SJCRH30 (cell line): Measurements from ENCODE around the gene BTBD17. TPM values are rescaled to one million over a fixed set of nuclear protein-coding genes. Genes with fewer than 3 reads are reported as not detected.
A peak's percentile ranks its signal among the peaks of the same experiment; 100 is the strongest.

Source experiments
- DNase-seq, 2 experiments: peaks; one replicate each; pipeline ENCODE4 v3.0.0-alpha.2; 2015 to 2020
- H3K27ac ChIP-seq: fragments of 250-450 bp; sonication (Bioruptor Pico); 2 replicates; pipeline ENCODE4 v1.5.1; 2020; ENCODE audit warnings: mild to moderate bottlenecking, moderate library complexity
- H3K27me3 ChIP-seq: fragments of 250-450 bp; sonication (Bioruptor Pico); 2 replicates; pipeline ENCODE4 v1.5.1; 2020; ENCODE audit warnings: mild to moderate bottlenecking, moderate library complexity
- H3K36me3 ChIP-seq: fragments of 250-450 bp; sonication (Bioruptor Pico); 2 replicates; pipeline ENCODE4 v1.5.1; 2020; ENCODE audit warnings: mild to moderate bottlenecking, moderate library complexity
- H3K4me1 ChIP-seq: fragments of 250-450 bp; sonication (Bioruptor Pico); 2 replicates; pipeline ENCODE4 v1.5.1; 2020; ENCODE audit warnings: mild to moderate bottlenecking, moderate library complexity
- H3K4me3 ChIP-seq: fragments of 250-450 bp; sonication (Bioruptor Pico); 2 replicates; pipeline ENCODE4 v1.5.1; 2020; ENCODE audit warnings: mild to moderate bottlenecking, moderate library complexity
- H3K9me3 ChIP-seq: fragments of 250-450 bp; sonication (Bioruptor Pico); replicated peaks from 2 replicates; pipeline ENCODE4 v1.5.1; 2020; ENCODE audit warnings: mild to moderate bottlenecking, moderate library complexity
- total RNA-seq: library from RNA; depleted of rRNA; stranded (reverse); fragments of >200 nt; shearing (Covaris generic); gene quantifications from 2 replicates; pipeline ENCODE4 v1.2.3, GENCODE V29; 2014

BTBD17 gene
- total RNA-seq, 1 experiment from 2014 or later, result not detected

DNA sequence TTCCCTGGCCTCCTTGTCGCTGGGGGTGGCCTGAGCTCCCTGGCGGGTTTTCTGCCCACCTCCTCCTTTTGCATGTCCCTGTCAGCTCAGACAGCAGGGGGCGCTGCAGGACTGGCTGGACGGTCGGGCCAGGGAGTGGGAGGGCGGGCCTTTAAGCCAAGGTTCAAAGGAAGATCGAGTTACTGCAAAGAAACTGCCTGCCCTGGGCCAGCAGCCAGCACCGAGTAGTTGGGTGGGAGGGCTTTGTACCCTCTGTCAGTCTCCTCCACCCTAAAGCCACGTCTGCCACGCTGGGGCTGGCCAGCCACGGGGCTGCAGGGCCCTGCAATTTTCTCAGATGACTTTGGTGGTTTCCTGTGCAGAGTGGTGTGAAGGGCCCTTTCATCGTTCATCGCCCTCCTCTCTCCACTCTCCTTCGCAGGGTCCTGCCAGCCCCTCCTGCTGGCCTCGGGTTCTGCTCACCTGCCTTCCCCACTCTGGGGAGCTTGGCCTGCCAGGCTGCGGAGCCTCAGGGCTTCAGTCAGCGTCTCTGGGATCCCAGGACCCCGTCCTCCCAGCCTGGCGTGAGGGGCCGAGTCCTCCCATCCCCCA, 17.9 kb upstream of the BTBD17 start:
- Histone ChIP-seq H3K4me3 (no peak overlapping the region), H3K27me3 (peaks cover 12% of the 10 kb centered on the region), H3K27ac (no peak overlapping the region), H3K4me1 (no peaks in the 10 kb centered on the region), H3K36me3 (no peaks in the 10 kb centered on the region), H3K9me3 (no peaks in the 10 kb centered on the region)
- DNase-seq, result peak; percentile 91 to 94

DNA sequence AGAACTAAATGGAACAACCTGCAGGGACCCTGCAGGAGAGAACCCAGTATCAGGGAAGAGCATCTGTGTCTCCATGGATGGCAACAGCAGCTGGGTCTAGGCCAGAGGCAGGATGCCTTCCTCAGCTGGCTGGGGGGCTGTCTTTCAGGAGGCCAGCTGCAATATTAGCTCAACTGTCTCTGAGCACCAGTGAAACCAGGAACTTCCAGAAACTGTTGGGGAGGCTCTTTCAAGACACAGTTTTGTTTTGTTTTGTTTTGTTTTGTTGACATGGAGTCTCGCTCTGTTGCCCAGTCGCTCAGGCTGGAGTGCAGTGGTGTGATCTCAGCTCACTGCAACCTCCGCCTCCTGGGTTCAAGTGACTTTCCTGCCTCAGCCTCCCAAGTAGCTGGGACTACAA, 13.2 kb upstream of the BTBD17 start:
- Histone ChIP-seq H3K4me1 (no peaks in the 10 kb centered on the region), H3K9me3 (no peaks in the 10 kb centered on the region), H3K27me3 (peaks cover 14% of the 10 kb centered on the region), H3K27ac (no peak overlapping the region), H3K36me3 (no peaks in the 10 kb centered on the region), H3K4me3 (no peak overlapping the region)
- no peak for DNase-seq

DNA sequence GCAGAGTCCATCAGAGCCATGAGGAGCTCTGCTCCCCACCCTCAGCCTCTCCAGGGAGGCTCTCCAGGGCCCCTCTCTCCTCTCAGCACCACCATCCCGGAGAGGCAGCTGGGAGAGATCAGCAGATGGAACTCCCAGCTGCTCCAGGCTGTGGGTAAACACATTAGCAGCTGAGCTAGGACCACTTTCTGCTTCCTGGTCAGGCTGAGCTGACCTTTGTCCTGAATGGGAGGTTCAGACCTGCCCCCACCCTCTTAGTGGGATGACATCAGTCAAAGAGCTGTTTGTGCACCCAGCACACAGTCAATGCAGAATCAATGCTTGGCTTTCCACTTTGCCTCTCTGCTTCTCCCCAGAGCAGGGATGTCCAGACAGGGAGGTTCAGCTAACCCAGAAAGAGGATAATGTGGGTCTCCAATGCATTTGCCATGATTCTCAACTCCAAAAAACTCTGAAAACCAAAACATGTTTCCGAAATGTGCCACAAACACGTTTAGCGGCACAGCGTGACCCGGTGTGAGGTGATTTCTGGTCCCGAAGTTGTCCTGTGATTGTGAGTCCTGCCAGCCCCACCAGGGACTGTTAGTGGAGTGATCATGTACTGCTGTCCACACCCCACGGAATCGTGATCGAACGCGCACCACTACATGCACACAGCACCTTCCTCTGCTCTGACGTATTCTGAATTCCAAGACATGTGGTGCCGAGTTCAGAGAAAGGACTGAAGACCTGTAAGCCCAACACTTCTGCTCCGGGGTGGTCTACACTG, 12.4 kb upstream of the BTBD17 start:
- H3K27me3 ChIP-seq, result peaks cover 14% of the 10 kb centered on the region
- H3K36me3 ChIP-seq, result no peaks in the 10 kb centered on the region
- no peak overlapping the region for H3K4me3 ChIP-seq
- H3K4me1 ChIP-seq, result no peaks in the 10 kb centered on the region
- H3K9me3 ChIP-seq, result no peaks in the 10 kb centered on the region
- no peak overlapping the region for H3K27ac ChIP-seq
- peak; percentile 31 to 39 for DNase-seq

DNA sequence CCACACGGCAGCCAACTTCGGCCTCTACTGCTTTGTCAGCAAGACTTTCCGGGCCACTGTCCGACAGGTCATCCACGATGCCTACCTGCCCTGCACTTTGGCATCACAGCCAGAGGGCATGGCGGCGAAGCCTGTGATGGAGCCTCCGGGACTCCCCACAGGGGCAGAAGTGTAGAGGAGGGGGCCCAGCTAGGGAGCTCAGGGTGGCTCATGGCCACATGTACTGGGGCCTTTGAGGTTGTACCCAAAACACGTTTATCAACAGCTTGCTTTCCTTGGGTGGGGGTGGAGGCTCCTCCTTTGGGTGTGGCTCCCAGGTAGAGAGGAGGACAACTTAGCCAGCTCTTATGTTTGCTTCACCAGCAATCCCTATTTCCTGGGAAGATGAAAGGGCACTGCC, 10.8 kb upstream of the BTBD17 start:
- H3K4me1 ChIP-seq, result no peaks in the 10 kb centered on the region

DNA sequence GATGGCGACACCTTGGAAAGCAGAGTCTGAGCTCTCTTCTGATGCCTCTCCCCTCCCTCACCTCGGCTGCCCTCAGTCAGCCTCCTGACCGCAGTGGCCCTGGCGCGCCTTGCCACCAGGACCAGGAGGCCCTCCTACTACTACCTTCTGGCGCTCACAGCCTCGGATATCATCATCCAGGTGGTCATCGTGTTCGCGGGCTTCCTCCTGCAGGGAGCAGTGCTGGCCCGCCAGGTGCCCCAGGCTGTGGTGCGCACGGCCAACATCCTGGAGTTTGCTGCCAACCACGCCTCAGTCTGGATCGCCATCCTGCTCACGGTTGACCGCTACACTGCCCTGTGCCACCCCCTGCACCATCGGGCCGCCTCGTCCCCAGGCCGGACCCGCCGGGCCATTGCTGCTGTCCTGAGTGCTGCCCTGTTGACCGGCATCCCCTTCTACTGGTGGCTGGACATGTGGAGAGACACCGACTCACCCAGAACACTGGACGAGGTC, 10.0 kb upstream of the BTBD17 start:
- Histone ChIP-seq H3K27me3 (peaks cover 11% of the 10 kb centered on the region), H3K36me3 (no peaks in the 10 kb centered on the region), H3K27ac (no peak overlapping the region), H3K9me3 (no peaks in the 10 kb centered on the region), H3K4me1 (no peaks in the 10 kb centered on the region), H3K4me3 (no peak overlapping the region)
- DNase-seq, result no peak

More for the DNA sequence above, 10.8 kb upstream of the BTBD17 start:
- H3K27ac ChIP-seq, result no peak overlapping the region
- H3K4me3 ChIP-seq, result no peak overlapping the region
- peaks cover 11% of the 10 kb centered on the region for H3K27me3 ChIP-seq
- no peaks in the 10 kb centered on the region for H3K36me3 ChIP-seq
- no peak for DNase-seq
- no peaks in the 10 kb centered on the region for H3K9me3 ChIP-seq

DNA sequence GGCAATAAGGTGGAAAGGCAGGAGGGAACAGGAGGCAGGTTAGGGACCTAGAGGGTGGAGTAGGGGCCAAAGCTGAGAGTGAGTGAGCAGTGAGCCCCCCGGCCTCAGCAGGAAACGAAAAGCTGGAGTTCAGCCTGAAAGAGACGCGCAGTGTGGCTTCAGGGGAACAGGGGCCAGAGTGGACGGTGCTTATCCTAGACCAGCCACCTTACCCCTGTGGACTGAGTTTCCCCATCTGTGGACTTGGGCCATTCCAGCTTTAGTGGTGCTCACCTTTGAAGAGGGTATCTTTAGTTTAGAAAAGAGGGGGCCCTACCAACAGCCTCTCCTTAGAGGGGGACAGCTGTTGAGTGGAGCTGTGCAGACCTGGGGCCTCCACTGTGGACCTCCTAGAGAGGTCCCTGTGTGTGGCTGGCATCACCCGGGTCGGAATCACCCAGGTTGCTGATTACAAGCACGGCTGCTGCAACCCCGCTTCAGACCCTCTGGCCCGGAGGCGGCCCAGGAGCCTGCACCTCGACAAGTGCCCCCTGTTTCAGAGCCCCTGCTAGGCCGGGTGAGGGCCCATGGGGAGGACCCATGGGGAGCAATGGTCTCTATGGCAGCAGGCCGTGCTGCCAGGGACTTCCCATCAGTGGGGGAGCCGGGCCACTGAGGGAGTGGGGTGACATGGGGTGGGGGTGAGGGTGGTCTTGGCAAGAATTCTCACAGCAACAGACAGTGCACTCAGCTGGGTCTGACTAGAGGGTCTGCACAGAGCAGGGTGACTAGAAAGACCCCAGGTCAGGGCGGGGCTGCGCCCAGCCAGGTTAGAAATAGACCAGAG, 8.2 kb upstream of the BTBD17 start:
- no peak for DNase-seq
- peaks cover 5% of the 10 kb centered on the region; the same call in 1 of the 2 replicates for H3K27me3 ChIP-seq

DNA sequence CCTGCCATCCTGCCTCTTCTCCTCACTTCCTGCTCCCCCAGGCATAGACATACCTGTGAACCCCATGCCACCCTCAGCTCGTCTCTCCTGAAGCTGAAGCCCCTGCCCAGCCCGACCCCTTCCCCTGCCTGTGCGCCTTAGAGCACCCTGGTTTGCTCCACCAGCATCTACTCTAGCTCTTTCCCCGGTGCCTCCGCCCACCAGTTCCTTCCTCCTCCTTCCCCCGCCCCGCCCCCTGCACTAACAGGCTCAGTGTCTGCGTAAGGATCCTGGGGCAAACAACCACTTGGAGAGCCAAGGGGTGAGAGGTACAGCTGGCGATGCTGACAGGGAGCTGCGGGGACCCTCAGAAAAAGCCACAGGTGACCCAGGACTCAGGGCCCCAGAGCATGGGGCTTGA, 7.6 kb upstream of the BTBD17 start:
- H3K4me3 ChIP-seq, result no peak overlapping the region
- H3K9me3 ChIP-seq, result no peaks in the 10 kb centered on the region
- no peak overlapping the region for H3K27ac ChIP-seq
- H3K27me3 ChIP-seq, result peaks cover 5% of the 10 kb centered on the region; the same call in 1 of the 2 replicates
- no peak for DNase-seq
- H3K4me1 ChIP-seq, result no peaks in the 10 kb centered on the region
- no peaks in the 10 kb centered on the region for H3K36me3 ChIP-seq

More for the DNA sequence above, 8.2 kb upstream of the BTBD17 start:
- Histone ChIP-seq H3K4me3 (no peak overlapping the region), H3K9me3 (no peaks in the 10 kb centered on the region), H3K4me1 (no peaks in the 10 kb centered on the region), H3K36me3 (no peaks in the 10 kb centered on the region), H3K27ac (no peak overlapping the region)

DNA sequence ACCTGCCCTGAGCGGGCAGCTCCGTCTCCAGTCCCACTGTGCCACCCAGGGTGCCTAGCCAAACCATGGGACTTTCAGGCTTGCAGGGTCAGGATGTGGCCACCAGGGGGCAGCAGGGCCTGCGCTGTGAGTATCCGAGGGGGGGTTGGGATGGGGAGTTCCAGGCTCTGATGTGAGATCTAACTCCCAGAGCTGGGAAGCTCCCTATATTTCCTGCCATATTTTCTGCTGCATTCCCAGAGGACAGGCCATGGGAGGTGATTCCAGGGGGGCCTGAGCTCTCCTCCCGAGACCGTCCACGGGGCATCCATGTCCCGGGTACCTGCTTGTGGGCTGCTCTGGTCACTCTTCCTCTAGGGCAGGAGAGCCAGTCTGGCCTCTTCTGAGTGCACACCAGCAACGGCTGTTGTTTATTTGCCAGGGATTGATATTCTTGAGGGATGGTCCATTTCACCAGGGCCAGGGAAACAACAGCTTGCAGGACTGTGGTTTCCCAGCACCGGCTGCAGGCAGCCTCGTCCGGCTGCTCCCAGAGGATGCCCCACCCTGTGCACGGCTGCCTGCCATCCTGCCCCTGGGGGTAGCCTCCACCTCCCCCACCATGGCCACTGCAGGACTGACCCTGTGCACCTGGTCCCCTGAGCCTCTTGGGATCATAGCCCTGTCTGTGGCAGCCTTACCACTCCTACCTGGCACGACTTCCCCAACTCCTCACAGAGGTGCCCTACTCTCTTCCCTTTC, 6.8 kb upstream of the BTBD17 start:
- Histone ChIP-seq H3K9me3 (no peaks in the 10 kb centered on the region), H3K4me1 (no peaks in the 10 kb centered on the region), H3K36me3 (no peaks in the 10 kb centered on the region), H3K27ac (no peak overlapping the region), H3K27me3 (peaks cover 5% of the 10 kb centered on the region; the same call in 1 of the 2 replicates), H3K4me3 (no peak overlapping the region)
- DNase-seq, result peak; percentile 59 to 83

DNA sequence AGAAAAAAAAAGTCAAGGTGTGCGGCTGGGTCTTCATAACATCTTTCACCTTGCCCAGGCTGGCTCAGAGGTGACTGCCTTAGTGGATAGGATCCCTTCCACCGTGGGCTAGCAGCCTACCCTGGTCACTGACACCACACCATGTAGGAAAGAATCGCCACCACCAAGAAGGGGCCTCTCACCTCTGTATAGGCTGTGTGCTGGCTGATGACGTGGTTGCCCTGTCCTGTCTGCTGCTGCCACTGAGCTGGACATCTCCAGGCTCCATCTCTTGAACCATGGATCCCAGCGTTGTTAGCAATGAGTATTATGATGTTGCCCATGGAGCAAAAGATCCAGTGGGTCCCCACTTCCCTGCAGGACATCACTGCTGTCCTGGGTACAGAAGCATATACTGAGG, 5.5 kb upstream of the BTBD17 start, which contains the start of gene GPR142:
GPR142 (plus strand) TSS at position 301 of the 400 bp plus-strand sequence. CDS start 2,035 bp downstream, outside the sequence.
- peaks cover 5% of the 10 kb centered on the region; the same call in 1 of the 2 replicates for H3K27me3 ChIP-seq
- no peaks in the 10 kb centered on the region for H3K36me3 ChIP-seq
- no peak within 1 kb of the TSS for H3K27ac ChIP-seq
- H3K4me3 ChIP-seq, result no peak within 1 kb of the TSS
- no peak for DNase-seq
- H3K4me1 ChIP-seq, result no peaks in the 10 kb centered on the region
- H3K9me3 ChIP-seq, result no peaks in the 10 kb centered on the region

DNA sequence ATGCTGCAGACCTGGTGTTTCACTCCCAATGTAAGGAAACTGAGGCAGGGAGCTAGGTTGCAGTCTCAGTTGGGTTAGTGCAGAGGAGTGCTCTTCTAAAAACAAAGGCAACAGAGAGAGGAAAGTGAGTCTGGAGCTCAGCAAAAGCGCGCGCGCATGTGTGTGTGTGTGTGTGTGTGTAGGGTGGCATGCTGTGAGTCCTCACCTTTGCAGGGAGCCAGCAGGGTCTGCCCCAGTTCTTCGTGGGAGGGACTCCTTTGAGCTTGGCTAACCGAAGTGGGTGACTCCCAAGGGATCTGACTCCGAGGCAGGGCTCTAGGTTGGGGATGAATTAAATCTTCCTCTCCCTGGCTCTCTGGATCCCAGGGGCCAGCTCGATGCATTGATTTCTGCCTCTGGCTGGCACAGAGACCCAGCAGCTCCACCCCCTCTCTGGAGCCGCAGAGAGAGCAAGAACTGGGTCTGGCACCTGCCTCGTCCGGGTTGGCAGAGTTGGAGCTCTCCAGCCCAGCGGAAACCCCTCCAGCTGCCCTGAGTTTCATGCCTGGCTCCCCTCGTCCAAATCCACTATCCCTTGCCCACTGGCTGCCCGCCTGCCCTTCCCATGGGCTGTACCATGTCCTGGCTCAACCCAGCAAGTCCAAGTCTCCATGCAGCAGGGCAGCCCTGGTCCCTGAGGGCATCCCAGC, 1.3 kb upstream of the BTBD17 start:
- Histone ChIP-seq H3K4me1 (no peaks in the 10 kb centered on the region), H3K9me3 (no peaks in the 10 kb centered on the region), H3K27ac (no peak overlapping the region), H3K36me3 (no peaks in the 10 kb centered on the region), H3K4me3 (no peak overlapping the region), H3K27me3 (peaks cover 11% of the 10 kb centered on the region; the same call in 1 of the 2 replicates)
- DNase-seq, result no peak

DNA sequence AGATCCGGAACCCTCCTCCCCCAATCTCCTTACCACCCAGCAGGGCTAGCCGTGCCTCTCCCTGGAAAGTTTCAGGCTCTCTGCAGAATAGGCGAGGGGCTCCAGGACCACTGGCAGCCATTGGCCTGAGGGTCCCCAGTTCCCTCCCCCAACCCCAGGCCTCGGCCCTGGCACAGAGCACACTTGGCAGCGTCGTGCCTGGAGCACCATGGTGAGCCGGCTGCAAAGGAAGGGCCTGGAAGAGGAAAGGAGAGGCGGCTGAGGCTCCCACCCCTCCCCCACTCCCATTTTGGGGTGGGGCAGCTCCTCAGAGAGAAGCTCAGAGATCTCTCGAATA, 369 bp upstream of the BTBD17 start:
- no peaks in the 10 kb centered on the region for H3K36me3 ChIP-seq
- H3K27ac ChIP-seq, result no peak overlapping the region
- no peaks in the 10 kb centered on the region for H3K4me1 ChIP-seq
- no peaks in the 10 kb centered on the region for H3K9me3 ChIP-seq
- H3K27me3 ChIP-seq, result peaks cover 11% of the 10 kb centered on the region; the same call in 1 of the 2 replicates
- no peak overlapping the region for H3K4me3 ChIP-seq
- no peak for DNase-seq

DNA sequence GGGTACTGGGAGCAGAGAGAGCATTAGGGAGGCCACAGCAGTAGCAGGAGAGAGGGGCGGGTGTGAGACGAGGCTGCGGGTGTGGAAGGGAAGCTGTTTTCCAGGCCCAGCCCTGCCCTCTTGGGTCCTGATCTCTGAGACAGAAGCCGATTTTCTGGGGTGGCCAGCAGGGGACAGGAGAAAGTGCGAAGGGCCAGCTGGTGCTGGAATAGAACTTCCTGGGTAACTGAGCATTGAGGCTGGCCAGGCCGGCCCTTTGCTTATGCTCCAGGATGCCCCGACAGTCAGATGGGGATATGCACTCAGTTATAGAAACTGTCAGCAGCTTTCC, 804 bp downstream of the BTBD17 start:
- no peak overlapping the region for H3K4me3 ChIP-seq
- H3K9me3 ChIP-seq, result no peaks in the 10 kb centered on the region
- no peaks in the 10 kb centered on the region for H3K36me3 ChIP-seq
- DNase-seq, result no peak
- H3K27ac ChIP-seq, result no peak overlapping the region
- H3K4me1 ChIP-seq, result no peaks in the 10 kb centered on the region
- peaks cover 11% of the 10 kb centered on the region; the same call in 1 of the 2 replicates for H3K27me3 ChIP-seq

DNA sequence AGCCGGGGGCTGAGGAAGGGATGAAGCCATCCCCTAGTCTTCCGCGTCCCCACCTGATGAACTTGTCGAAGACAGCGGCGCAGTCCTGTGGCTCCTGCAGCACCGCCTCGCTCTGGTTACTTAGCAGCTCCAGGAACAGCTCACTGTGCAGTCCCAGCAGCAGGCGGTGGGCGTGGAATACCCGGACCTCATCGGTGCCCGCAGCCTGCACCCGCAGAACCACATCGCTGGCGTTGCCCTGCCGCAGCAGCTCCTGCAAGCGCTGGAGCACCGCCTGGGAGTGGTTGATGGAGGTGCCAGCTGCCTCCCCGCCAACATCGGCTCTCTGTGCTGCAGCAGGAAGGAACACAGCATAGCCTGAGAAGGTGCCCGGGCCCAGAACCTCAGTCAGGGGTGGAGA, 1.8 kb downstream of the BTBD17 start:
- DNase-seq, result no peak
- Histone ChIP-seq H3K4me1 (no peaks in the 10 kb centered on the region), H3K27me3 (peaks cover 11% of the 10 kb centered on the region; the same call in 1 of the 2 replicates), H3K27ac (no peak overlapping the region), H3K4me3 (no peak overlapping the region), H3K36me3 (no peaks in the 10 kb centered on the region), H3K9me3 (no peaks in the 10 kb centered on the region)

DNA sequence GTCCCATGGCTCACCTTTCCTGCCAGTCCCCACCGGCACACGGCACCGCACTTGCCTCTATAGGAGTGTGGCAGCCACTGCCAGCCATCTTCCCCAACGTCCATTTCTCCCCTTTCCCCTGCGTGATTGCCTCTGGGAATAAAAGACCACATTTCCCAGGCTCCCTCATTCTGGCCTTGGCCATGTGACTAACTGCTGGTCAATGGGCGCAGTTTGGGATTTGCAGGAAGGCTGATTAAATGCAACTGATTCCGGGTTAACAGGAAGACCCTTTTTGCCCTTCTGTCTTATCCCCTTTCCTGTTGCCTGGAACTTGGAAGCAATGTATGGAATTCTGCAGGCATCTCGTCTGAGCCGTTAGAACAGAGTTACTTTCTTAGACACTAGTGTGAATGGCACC, 3.0 kb downstream of the BTBD17 start:
- Histone ChIP-seq H3K4me3 (no peak overlapping the region), H3K27me3 (peaks cover 11% of the 10 kb centered on the region; the same call in 1 of the 2 replicates), H3K4me1 (no peaks in the 10 kb centered on the region), H3K9me3 (no peaks in the 10 kb centered on the region), H3K27ac (no peak overlapping the region), H3K36me3 (no peaks in the 10 kb centered on the region)
- no peak for DNase-seq
